Cardiac muscle cell (in vitro differentiated cells and primary cell): ENCODE measurements around the gene PRRT4. TPM values are rescaled to one million over a fixed set of nuclear protein-coding genes. Genes with fewer than 3 reads are reported as not detected.

ENCODE experiments used
- DNase-seq, 2 donors: peaks; one replicate each; pipeline versions ENCODE4 v3.0.0 to v3.0.0-alpha.2; 2010 to 2017; ENCODE audit warnings: low read depth in 1 of 2, low spot score in 1 of 2
- H3K27ac ChIP-seq: fragments of 200-600 bp; sonication (generic); 2 replicates; pipeline ENCODE4 v1.5.1; 2016
- H3K27me3 ChIP-seq: fragments of 200-600 bp; sonication (generic); 2 replicates; pipeline ENCODE4 v1.6.0; 2016; ENCODE audit warnings: control low read depth
- H3K36me3 ChIP-seq: fragments of 200-600 bp; sonication (generic); 2 replicates; pipeline ENCODE4 v1.5.1; 2016; ENCODE audit warnings: control low read depth
- H3K4me1 ChIP-seq: fragments of 200-600 bp; sonication (generic); 2 replicates; pipeline ENCODE4 v1.8.1; 2017; ENCODE audit warnings: low read depth, mild to moderate bottlenecking, mixed run types
- H3K4me3 ChIP-seq: fragments of 200-600 bp; sonication (generic); 2 replicates; pipeline ENCODE4 v1.5.1; 2016; ENCODE audit warnings: mild to moderate bottlenecking
- H3K9me3 ChIP-seq: fragments of 200-600 bp; sonication (generic); 2 replicates; pipeline ENCODE4 v1.5.1; 2017; ENCODE audit warnings: low read depth, mild to moderate bottlenecking, control low read depth
- CTCF ChIP-seq: IDR thresholded peaks from 2 replicates; pipeline ENCODE4 v1.5.1; 2012; ENCODE audit warnings: low read depth, mild to moderate bottlenecking, low read length
- polyA plus RNA-seq: library from polyadenylated mRNA; unstranded; fragments of >200 nt; fragmentation: Nextera tagmentation; extraction: Ambion mirVana; gene quantifications from 2 replicates; pipeline ENCODE4 v1.2.1, GENCODE V29; 2016
- total RNA-seq: library from RNA; depleted of rRNA; stranded (reverse); fragments of >200 nt; gene quantifications from 2 replicates; pipeline ENCODE4 v1.2.3, GENCODE V29; 2016

The PRRT4 gene
- total and polyA plus RNA-seq, 2 experiments from 2014 or later: 13.2 to 26.6 TPM

- peak within 1 kb of the TSS; percentile 60 for H3K4me3 ChIP-seq
- H3K9me3 ChIP-seq: no peaks in the 10 kb centered on the region
- peak within 1 kb of the TSS; percentile 93 for H3K27ac ChIP-seq
- DNase-seq: peak; percentile 94 to 96
- no peaks in the 10 kb centered on the region for H3K4me1 ChIP-seq
- TF ChIP-seq CTCF: no peak
- H3K36me3 ChIP-seq: peaks cover 3% of the 10 kb centered on the region
- H3K27me3 ChIP-seq: peaks cover 6% of the 10 kb centered on the region
Observed at GRCh38 chr7:128343554-128344430, 17.7 kb downstream of the PRRT4 start, which contains the start of gene RBM28. TSS of gene RBM28 (minus strand) at chr7:128343908. CDS start at chr7:128343793, 115 bp downstream.

- Histone ChIP-seq H3K4me1 (no peaks in the 10 kb centered on the region), H3K9me3 (no peaks in the 10 kb centered on the region), H3K27ac (no peak overlapping the region), H3K36me3 (peaks cover 24% of the 10 kb centered on the region), H3K27me3 (no peaks in the 10 kb centered on the region), H3K4me3 (no peak overlapping the region)
- no peak for TF ChIP-seq CTCF
- no peak for DNase-seq
Observed at GRCh38 chr7:128341733-128342132, 19.8 kb downstream of the PRRT4 start.

GRCh38 chr7:128335730-128336129 lies 25.8 kb downstream of the PRRT4 start:
- DNase-seq: no peak
- Histone ChIP-seq H3K27ac (no peak overlapping the region), H3K9me3 (no peaks in the 10 kb centered on the region), H3K4me1 (no peaks in the 10 kb centered on the region), H3K4me3 (no peak overlapping the region), H3K27me3 (no peaks in the 10 kb centered on the region), H3K36me3 (peaks cover 77% of the 10 kb centered on the region)
- TF ChIP-seq CTCF: no peak

- Histone ChIP-seq H3K4me3 (no peak overlapping the region), H3K27ac (peak overlapping the region; percentile 57), H3K27me3 (no peaks in the 10 kb centered on the region), H3K4me1 (peaks cover 4% of the 10 kb centered on the region), H3K36me3 (peaks cover 63% of the 10 kb centered on the region), H3K9me3 (no peaks in the 10 kb centered on the region)
- TF ChIP-seq CTCF: no peak
- DNase-seq: no peak
Observed at GRCh38 chr7:128324368-128324680, 37.2 kb downstream of the PRRT4 start.

- DNase-seq: peak in 1 of 2 donors; percentile 6
- no peak overlapping the region for H3K4me3 ChIP-seq
- no peaks in the 10 kb centered on the region for H3K9me3 ChIP-seq
- peaks cover 4% of the 10 kb centered on the region for H3K4me1 ChIP-seq
- H3K27me3 ChIP-seq: no peaks in the 10 kb centered on the region
- TF ChIP-seq CTCF: no peak
- peak overlapping the region; percentile 57 for H3K27ac ChIP-seq
- peaks cover 65% of the 10 kb centered on the region for H3K36me3 ChIP-seq
Observed at GRCh38 chr7:128323459-128324367, 37.8 kb downstream of the PRRT4 start.
